Measurements from ENCODE around the gene DECR2. TPM values are rescaled to one million over a fixed set of nuclear protein-coding genes. Genes with fewer than 3 reads are reported as not detected.
"Not testable (repeated sequence)": the region's sequence is repeated elsewhere in the genome, so short reads cannot be mapped to it uniquely, and the experiment has no call there.

DECR2 gene
- polyA plus RNA-seq, 3 donors, result 11.9 to 22.8 (median 20.2) TPM

- WGBS, 3 donors, result 94 to 96% (median 95%) methylated on average over 35 to 44 of the region's 44 CpGs
- no peak overlapping the region for H3K27ac ChIP-seq (ENCODE audit: low read depth, low read length)
These were observed 25.5 kb upstream of the DECR2 start for GRCh38 chr16:375927-376816.

- no peak overlapping the region for H3K27ac ChIP-seq (ENCODE audit: low read depth, low read length)
- WGBS, 3 donors, result 89 to 96% (median 95%) methylated on average over 25 to 26 of the region's 26 CpGs
These were observed 24.8 kb upstream of the DECR2 start for GRCh38 chr16:376817-377418.

GRCh38 chr16:377419-377951, 24.2 kb upstream of the DECR2 start:
- WGBS, 3 donors, result 88 to 94% (median 91%) methylated on average over 35 to 42 of the region's 42 CpGs
- no peak overlapping the region for H3K27ac ChIP-seq (ENCODE audit: low read depth, low read length)

GRCh38 chr16:378113-378820, 23.4 kb upstream of the DECR2 start:
- WGBS, 3 donors, result 85 to 95% (median 93%) methylated on average over 32 to 36 of the region's 36 CpGs

GRCh38 chr16:378821-379182, 22.9 kb upstream of the DECR2 start:
- H3K27ac ChIP-seq (ENCODE audit: low read depth, low read length), result no peak overlapping the region
- 26 to 79% (median 78%) methylated on average over 13 to 14 of the region's 14 CpGs for WGBS, 3 donors

More at GRCh38 chr16:378113-378820, 23.4 kb upstream of the DECR2 start:
- not testable (repeated sequence) for H3K27ac ChIP-seq (ENCODE audit: low read depth, low read length)

GRCh38 chr16:379183-379960, 22.3 kb upstream of the DECR2 start:
- H3K27ac ChIP-seq (ENCODE audit: low read depth, low read length), result no peak overlapping the region
- 37 to 90% (median 78%) methylated on average over 16 of the region's 16 CpGs for WGBS, 3 donors

GRCh38 chr16:379961-380761, 21.5 kb upstream of the DECR2 start:
- no peak overlapping the region for H3K27ac ChIP-seq (ENCODE audit: low read depth, low read length)
- 42 to 89% (median 78%) methylated on average over 27 of the region's 27 CpGs for WGBS, 3 donors

- 2 to 10% (median 3%) methylated on average over 10 to 12 of the region's 12 CpGs for WGBS, 3 donors
These were observed 21.0 kb upstream of the DECR2 start for GRCh38 chr16:380762-381011.

GRCh38 chr16:381012-381788, 20.5 kb upstream of the DECR2 start:
- H3K27ac ChIP-seq (ENCODE audit: low read depth, low read length), result no peak overlapping the region
- WGBS, 3 donors, result 1 to 2% (median 1%) methylated on average over 43 to 73 of the region's 73 CpGs

More at GRCh38 chr16:380762-381011, 21.0 kb upstream of the DECR2 start:
- no peak overlapping the region for H3K27ac ChIP-seq (ENCODE audit: low read depth, low read length)

GRCh38 chr16:381789-382717, 19.6 kb upstream of the DECR2 start, which contains the start of gene PGAP6:
Gene PGAP6 (minus strand): TSS chr16:381978. CDS start chr16:381821, 157 bp downstream.
- no peak within 1 kb of the TSS for H3K27ac ChIP-seq (ENCODE audit: low read depth, low read length)
- WGBS, 3 donors, result 0% methylated on average over 45 to 121 of the region's 123 CpGs

GRCh38 chr16:383326-384051, 18.2 kb upstream of the DECR2 start:
- WGBS, 3 donors, result 22 to 33% (median 26%) methylated on average over 33 of the region's 33 CpGs
- no peak overlapping the region for H3K27ac ChIP-seq (ENCODE audit: low read depth, low read length)

GRCh38 chr16:386641-387156, 15.0 kb upstream of the DECR2 start:
- no peak overlapping the region for H3K27ac ChIP-seq (ENCODE audit: low read depth, low read length)
- WGBS, 3 donors, result 76 to 83% (median 79%) methylated on average over 19 of the region's 19 CpGs

GRCh38 chr16:387761-388666, 13.7 kb upstream of the DECR2 start:
- H3K27ac ChIP-seq (ENCODE audit: low read depth, low read length), result not testable (repeated sequence)
- WGBS, 3 donors, result 18 to 60% (median 51%) methylated on average over 20 of the region's 20 CpGs

GRCh38 chr16:389352-389751, 12.3 kb upstream of the DECR2 start:
- H3K27ac ChIP-seq (ENCODE audit: low read depth, low read length), result no peak overlapping the region
- WGBS, 3 donors, result 78 to 92% (median 86%) methylated on average over 10 of the region's 10 CpGs

Data from adipose tissue (tissue), 3 donors.